HG03565 (cell line): ENCODE results near the gene RIN3.
"Not testable (repeated sequence)": the region's sequence is repeated elsewhere in the genome, so short reads cannot be mapped to it uniquely, and the experiment has no call there.

Experiments
- ATAC-seq: cut with Tn5 transposase; IDR thresholded peaks from one replicate; pipeline ENCODE4 v1.9.1; 2021; ENCODE audit warnings: mild to moderate bottlenecking, moderate library complexity; ENCODE audit not compliant: unreplicated experiment

RIN3 gene

DNA sequence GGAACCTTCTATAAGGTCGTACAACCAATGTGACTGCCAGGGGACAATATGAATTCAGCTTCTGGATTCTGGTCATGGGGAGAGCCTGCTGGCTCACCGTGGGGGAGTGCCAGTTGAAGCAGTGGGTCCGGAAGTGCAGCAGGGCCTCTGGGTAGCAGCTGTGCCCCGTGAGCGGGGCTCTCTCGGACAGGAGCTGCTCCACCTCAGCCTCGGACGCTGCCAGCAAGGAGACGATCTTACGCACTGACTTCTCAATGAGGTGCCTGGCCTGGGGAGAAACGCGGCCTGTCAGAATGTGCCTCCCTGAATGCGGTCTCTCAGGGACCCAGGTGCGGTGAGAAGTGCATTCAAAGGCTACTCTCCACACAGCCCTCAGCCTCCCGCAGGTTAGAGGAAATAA, 192.8 kb downstream of the RIN3 start:
- ATAC-seq = no peak

DNA sequence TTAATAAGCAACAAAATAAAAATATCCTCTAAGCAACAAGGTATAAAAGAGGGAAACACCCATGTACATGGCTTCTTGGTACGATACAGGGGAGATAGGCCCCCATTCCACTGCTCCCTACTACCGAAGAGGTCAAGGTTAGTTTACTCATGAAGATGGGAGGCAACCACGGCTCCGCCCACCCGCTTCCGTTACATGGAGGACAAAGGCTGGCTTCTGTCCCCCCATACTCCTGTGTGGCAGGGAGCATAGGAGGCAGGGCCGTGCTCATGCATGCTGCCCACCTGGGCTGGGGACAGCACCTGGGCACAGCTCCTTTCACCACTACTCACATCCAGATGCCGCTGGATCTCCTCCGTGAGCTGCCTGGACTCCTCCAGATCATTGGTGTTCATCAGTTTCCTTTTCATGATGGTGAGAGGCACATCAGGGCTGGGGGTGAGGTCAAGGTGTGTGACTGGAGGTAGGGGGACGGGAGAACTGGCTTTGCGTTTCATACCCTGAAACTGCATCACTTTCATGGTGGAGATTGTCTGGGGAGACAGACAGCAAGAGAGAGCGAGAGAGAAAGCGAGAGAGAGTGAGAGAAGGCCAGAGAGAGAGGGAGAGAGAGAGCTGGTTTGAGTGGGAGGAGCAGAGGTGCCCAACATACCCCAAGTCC, 195.9 kb downstream of the RIN3 start:
- ATAC-seq = no peak

DNA sequence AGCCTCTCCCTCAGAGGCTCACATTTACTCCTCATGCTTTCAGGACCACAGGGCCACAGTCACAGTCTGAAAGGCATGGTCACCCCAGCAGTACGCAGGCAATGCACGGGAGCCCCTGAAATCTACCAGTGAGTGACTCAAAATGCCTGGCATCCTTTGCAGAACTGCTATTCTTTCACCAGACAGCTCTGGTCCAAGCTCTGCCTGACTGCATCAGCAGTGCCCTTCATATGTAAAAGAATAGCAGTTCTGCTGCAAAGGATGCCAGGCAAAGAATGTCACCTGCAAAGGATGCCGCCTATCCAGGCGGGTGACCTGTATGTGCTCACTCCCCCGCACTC, 196.4 kb downstream of the RIN3 start:
- no peak for ATAC-seq

DNA sequence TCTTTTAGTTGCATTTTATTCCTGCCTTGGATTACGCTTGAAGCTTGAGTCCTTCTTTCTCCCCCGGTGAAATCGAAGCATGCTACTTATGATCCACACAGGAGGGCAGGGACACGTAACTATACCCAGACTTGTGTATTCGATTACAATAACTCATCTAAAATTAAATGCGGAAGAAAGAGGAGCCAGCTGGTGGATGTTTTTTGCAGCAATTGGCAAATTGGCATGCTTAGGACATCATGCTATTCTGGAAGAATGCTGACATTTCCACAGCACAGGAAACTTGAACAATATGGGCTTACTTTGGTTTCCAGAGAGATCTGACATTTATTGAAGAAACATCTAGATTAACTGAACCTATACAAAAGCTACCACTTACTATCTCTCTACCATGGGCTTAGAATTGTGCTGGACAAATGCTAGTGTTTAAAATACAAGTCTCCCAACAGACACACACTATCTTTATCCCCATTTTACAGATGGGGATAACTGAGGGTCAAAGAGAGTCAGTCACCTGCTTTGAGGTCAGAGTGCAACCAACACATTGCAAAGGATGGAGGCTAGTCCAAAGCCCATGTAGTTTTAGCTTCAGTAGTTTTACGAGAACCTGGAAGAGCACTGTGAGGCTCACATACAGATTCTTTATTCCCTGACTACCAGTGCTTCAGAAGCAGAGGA, 198.5 kb downstream of the RIN3 start:
- ATAC-seq = no peak

DNA sequence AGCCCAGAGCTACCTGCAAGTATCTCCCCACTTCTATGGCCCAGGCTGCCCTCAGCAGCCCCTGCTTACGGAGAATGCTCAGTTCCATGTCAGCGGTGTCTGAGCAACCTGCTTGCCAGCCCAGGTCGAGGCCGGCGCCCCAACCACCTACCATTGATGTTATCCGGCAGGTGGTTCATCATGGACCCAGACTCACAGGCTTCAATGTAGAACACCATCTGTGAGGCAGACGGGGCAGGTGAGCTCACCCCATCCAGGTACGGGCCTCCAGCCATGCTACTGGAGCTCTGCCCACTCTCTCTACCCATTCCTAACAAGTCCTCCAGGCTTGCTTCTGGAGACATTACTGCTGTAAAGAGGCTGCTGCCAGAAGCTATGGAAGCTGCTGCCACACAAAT, 199.1 kb downstream of the RIN3 start:
- no peak for ATAC-seq

DNA sequence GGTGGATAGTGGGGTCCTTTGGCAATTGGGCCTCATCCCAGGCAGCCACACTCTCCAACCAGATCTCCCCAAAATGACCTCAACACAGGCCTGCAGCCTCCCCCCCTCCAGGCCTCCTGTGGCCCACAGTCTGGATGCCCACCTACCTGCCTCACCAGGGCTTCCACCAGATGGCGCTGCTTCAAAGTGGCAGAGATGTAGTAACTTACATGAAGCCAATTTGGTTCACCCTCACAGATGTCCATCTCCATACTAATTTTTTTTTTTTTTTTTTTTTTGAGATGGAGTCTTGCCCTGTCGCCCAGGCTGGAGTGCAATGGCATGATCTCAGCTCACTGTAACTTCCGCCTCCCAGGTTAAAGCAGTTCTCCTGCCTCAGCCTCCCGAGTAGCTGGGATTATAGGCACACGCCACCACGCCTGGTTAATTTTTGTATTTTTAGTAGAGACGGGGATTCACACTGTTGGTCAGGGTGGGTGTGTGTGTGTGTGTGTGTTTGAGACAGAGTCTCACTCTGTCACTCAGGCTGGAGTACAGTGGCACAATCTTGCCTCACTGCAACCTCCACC, 201.2 kb downstream of the RIN3 start:
- not testable (repeated sequence) for ATAC-seq

DNA sequence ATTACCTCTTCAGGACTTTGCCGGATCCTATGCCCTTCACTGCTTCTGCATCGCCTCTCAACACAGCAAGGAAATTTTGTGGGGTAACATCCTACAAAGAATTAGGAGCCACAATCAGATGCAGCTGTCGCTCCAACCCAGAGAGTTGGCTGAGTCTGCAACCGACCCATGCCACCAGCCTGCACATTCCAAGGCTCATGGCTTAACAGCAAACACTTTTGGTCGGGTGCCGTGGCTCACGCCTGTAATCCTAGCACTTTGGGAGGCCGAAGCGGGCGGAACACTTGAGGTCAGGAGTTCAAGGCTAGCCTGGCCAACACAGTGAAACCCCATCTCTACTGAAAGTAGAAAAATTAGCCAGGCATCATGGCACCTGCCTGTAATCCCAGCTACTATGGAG, 202.6 kb downstream of the RIN3 start:
- no peak for ATAC-seq

DNA sequence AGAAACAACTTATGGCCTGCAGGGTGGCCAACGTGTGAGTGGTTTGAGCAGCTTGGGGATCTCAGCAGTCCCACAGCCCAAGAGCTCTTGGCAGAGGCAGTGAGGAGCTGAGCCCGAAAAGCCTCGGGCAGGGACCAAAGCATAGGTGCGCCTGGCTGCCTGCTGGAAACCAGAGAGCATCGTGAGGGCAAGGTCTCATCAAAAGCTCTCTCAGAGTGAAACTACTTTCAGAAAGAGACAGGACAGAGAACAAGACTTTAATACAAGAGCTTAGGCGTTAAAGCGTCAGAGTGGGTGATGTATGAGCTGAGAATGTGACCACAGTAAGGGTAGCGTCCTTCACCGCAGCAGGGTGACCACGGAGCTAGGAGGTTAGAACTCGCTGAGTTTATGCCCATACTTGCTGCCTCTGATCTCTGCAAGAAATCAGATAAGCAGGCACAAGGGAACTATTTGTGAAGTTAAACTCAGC, 204.0 kb downstream of the RIN3 start:
- ATAC-seq = no peak

DNA sequence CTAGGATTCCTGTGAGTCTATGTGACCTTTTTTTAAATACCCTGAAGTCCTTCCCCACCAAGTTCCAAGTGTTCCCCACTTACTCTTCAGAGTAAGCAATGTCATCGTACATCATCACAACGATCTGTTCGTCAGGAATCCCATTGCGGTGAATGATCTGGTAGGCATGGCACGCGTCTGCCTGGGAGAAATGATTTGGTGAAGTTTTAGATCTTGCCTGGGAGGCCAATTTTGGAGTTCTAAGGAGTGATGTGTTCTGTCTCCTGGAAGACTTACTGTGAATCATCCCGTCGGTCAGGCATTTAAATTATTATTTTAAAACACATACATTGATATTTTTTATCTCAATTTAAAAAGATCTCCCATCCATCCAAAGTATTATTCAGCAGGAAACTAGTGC, 205.1 kb downstream of the RIN3 start:
- ATAC-seq = no peak

DNA sequence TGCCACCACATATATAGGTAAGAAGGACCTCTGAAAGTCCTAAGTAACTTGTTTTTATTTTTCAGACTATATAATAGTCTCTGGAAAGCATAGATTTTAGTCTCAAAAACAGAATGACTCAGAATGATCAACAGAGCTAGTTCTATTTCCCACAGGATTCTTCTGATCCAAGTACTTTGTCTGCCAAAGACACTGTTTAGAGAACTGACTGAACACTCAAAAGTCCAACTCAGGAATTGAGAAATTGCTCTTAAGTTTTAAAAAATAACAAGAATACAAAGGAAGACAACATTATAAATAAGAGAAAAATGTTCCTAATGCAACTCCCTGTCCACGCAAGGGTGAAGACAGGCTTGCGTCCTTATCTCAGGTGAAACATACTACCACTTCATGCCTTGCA, 205.8 kb downstream of the RIN3 start:
- no peak for ATAC-seq

DNA sequence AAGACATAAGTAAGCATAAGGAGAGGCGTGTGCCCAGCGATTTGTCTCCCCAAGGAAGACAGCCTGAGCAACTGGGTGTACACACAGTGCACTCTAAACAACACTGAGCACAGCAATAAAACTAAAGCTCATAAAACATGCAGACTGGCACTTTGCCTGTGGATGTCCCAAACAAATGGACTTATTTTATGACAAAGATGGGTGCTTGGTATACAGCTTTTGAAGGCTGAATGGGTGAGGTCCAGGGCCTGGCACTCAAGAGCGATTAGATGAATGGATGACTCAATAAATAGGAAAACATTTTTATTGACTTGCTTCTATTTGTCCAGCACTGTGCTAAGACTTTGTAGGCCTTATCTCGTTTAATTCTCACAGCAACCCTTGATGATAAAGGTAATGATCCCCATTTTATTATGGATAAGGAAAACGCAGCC, 206.3 kb downstream of the RIN3 start:
- no peak for ATAC-seq

DNA sequence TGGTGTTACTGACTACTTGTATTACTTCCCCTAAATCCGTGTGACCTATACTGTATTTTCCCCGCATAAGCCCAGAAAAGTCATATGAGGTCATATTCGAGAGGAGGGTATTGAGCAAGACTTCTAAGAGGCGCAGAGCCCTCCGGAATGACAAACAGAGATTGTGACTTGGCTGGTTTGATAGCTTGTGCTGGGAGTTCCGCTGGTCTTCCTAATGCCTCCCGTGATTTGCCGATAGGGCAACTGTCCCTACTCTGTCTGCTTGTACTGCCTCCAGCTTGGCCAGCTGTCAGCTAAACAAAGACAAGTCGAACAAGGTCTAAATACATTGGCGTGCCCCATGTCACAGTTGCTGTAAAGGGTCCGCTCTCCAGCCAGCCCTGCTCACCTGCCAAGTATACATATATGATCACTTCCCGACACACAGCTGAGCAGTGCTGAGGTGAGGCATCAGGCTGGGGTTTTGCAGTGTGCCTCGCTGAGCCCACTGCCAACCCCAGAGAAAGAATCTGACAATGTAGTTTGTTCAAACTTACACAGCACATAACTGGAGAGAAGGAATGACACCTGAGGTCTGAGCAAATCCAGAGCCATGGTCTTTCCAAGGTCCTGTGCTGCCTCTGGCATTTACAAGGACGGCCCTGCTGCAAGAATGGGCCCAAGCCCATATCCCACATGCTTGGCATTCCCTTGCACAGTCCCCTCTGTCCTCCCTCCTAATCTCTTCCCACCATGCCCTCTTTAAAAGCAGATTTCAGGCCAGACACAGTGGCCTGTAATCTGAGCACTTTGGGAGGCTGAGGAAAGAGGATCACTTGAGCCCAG, 211.1 kb downstream of the RIN3 start:
- no peak for ATAC-seq

DNA sequence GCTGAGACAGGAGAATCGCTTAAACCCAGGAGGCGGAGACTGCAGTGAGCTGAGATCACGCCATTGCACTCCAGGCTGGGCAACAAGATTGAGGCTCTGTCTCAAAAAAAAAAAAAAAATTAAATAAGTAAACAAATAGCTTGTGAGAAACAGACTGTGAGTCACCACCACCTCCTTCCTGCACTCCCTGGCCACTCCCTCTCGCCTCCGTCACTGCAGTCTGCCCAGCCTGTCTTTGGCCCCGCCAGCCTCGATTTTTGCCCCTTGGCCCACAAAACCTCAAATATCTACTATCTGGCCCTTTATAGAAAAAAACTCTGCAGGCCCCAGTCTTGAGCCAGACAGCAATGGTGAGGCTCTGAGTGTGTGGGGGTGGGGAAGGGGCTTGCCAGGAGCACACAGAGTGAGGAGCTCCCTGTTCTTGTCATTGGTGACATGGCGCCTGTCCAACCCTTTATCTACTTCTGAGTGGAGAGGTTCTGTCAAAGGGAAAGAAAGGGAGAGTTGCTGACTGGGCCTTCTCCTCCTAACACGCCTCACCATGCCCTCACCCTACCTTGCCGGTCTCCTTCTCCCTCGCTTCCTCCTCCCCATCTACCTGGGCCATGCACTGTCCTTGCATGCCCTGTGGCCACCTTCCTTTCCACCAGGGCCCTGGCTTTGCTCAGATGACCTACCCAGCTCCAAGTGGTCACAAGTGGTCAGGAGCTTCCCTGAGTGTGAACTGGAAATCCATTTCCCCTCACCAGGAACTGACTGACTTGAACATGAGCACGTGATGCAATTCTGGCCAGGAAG, 212.8 kb downstream of the RIN3 start:
- no peak for ATAC-seq

DNA sequence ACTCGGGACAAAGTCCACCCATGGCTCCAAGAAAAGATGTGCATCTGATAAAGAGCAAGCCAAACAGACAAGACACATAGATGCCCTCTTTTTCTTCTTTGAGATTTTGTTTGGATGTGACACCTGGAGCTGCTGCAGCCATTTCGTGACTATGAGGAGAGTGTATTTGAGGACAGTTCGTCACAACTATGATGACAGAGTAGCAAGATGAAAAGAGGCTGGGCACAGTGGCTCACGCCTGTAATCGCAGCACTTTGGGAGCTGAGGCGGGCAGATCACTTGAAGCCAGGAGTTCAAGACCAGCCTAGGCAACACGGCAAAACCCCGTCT, 213.3 kb downstream of the RIN3 start:
- no peak for ATAC-seq

DNA sequence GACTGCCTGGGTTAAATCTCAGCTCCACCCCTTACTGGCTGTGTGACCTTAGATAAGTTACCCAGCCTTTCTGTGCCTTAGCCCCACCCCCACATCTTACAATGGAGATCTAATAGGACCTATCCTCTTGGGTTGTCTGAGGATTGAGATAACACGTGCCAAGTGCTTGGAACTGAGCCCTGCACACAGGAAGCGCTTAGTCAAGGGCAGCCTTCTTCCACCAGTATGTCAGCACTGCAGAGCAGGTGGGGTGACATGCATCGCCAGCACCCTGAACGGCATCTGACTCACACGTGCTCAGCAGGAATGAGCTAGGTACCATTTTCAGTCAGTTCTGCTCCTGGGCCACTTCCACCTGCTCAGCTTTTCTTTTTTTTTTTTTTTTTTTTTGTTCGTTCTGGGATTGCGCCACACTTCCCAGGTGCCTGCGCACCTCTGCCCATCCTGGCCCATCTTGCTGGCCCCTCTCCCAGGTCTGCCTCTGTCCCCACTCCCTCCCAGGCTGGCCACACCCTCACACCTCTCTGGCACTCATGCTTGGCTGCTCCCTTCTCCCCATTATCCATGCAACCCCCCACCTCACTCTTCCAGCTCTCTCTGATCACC, 215.3 kb downstream of the RIN3 start:
- no peak for ATAC-seq

DNA sequence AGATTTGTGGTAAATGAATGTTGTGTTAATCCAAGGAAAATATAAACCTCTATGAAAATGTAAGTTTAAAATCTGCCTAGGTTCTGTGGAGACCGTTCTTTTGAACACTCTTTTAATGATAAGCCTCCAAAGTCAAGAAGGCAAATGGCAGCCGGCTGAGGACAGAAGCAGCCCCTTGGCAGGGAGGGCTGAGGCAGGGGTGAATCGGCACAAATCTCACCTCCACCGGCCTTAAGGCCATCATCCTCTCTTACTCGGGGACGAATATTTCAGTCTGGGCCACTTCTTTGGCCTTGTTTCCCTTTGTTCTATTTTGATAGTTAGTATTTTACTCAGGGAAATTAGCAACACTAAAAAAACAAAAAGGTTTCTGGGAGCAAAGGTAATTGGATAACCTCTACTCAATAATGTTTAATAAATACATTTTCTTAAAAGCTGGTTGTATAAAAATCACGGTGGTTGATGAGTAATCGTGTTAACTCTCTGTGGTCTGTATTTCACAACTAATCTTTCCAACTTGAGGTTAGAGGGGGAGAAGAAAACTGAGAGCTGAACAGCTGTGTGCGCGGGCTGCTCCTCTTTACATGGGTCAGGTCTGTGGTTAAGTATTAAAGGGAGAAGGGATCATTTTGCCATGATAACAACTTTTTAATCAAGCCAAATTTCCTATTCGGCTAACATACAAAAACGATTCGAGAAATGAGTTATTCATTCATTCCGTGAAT, 216.2 kb downstream of the RIN3 start:
- peak; percentile 71 for ATAC-seq

DNA sequence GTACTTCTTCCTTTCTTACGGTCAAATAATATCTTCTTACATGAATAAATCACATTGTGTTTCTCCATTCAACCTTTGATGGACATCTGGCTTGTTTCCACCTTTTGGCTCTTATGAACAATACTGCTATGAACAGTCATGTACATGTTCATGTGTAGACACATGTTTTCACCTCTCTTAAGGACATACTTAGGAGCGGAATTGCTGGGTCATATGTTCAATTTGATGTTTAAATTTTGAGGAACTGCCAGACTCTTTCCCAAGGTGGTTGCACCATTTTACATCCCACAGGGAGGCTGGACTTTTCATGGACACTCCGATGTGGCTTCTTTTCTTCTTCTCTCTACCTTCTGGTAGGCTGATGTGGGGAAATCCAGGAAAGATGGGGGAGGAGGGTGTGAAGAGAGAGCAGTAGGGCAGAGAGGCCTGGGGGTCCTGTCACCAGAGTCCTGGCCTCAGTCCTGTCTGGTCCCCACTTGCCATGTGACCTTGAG, 218.1 kb downstream of the RIN3 start:
- ATAC-seq = no peak

DNA sequence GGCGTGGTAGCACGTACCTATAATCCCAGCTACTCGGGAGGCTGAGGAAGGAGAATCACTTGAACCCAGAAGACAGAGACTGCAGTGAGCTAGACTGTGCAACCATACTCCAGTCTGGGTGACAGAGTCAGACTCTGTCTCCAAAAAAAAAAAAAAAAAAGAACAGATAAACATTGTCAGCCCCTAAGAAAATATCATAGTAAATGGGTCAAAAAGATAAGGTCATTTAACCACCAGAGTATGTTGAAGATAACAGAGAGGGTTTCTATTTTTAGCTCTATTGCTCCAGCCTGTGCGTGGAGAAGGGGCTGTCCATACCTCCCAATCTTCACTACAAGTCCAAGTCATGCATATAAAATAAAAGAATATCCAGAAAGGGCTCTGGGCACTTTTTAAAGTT, 219.4 kb downstream of the RIN3 start:
- ATAC-seq = no peak

DNA sequence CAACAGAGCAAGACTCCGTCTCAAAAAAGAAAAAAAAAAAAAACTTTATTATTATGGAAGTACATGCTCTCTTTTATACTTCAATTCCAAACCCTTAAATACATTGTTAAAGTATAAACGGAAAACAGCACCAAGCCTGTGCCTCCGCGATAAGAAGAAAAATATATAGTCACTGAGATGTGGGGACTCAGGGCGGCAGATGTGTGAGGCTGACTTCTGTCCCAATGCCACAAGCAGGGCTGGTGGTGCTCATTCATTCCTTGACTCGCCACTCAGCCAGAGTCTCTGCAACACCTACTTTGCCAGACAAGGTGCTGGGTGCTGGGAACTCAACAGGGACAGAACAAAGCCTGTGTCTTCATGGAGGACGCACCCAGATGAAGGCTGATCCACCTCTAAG, 221.0 kb downstream of the RIN3 start:
- ATAC-seq = no peak

DNA sequence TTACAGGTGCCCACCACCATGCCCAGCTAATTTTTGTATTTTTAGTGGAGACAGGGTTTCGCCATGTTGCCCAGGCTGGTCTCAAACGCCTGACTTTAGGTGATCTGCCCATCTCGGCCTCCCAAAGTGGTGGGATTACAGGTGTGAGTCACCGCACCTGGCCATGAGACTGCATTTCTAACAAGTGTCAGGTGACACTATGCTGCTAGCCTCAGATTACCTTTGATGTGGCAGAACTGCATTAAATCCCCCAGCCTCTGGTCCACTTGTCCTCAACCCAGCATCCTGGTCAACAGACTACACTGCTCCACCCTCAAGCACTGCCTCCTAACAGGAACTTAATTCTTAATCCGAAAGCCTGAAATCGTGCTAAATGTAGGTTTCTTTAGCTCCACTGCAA, 221.8 kb downstream of the RIN3 start:
- no peak for ATAC-seq
